ENCODE data around the gene POU2F1. TPM values are rescaled to one million over a fixed set of nuclear protein-coding genes. Genes with fewer than 3 reads are reported as not detected.
"Not testable (repeated sequence)": the region's sequence is repeated elsewhere in the genome, so short reads cannot be mapped to it uniquely, and the experiment has no call there.

The POU2F1 gene
- total and polyA plus RNA-seq, 8 donors, result 1.2 to 36.2 (median 7.7) TPM

- Histone ChIP-seq H3K27me3 (no peaks in the 10 kb centered on the region), H3K9me3 (peaks cover 0 to 8% (median 4%) of the 10 kb centered on the region in 4 donors), H3K27ac (no peak overlapping the region), H3K36me3 (no peaks in the 10 kb centered on the region), H3K4me1 (no peaks in the 10 kb centered on the region), H3K4me3 (no peak overlapping the region)
- intact Hi-C loops (cut with DNase I; ENCODE audit: low total_unique reads), result no loop called here
- TF ChIP-seq CTCF (IDR thresholded peaks at IDR 0.05) (no peak), EP300 (IDR thresholded peaks at IDR 0.05) (no peak), POLR2AphosphoS5 (IDR thresholded peaks at IDR 0.05) (no peak), POLR2A (IDR thresholded peaks at IDR 0.05) (no peak)
- 84 to 89% (median 85%) methylated on average over 3 of the region's 3 CpGs for WGBS, 5 donors
- no peak for DNase-seq
Measured at GRCh38 chr1:167202049-167202448, 18.6 kb upstream of the POU2F1 start.

- DNase-seq; intact Hi-C loops (cut with DNase I; ENCODE audit: low total_unique reads): not testable (repeated sequence)
- 85 to 93% (median 90%) methylated on average over 4 to 6 of the region's 6 CpGs for WGBS, 5 donors
Measured at GRCh38 chr1:167205306-167206050, 15.2 kb upstream of the POU2F1 start.

GRCh38 chr1:167206166-167206835 is 14.4 kb upstream of the POU2F1 start:
- H3K4me1 ChIP-seq, result no peaks in the 10 kb centered on the region
- WGBS, 5 donors, result 79 to 95% (median 88%) methylated on average over 3 of the region's 3 CpGs
- no peak overlapping the region for H3K4me3 ChIP-seq
- no peak for DNase-seq
- H3K27me3 ChIP-seq, result no peaks in the 10 kb centered on the region
- no peak overlapping the region for H3K27ac ChIP-seq
- peaks cover 0 to 22% (median 15%) of the 10 kb centered on the region in 4 donors for H3K9me3 ChIP-seq
- TF ChIP-seq EP300 (IDR thresholded peaks at IDR 0.05), result no peak
- TF ChIP-seq POLR2AphosphoS5 (IDR thresholded peaks at IDR 0.05), result no peak
- TF ChIP-seq POLR2A (IDR thresholded peaks at IDR 0.05), result no peak
- TF ChIP-seq CTCF (IDR thresholded peaks at IDR 0.05), result no peak
- intact Hi-C loops (cut with DNase I; ENCODE audit: low total_unique reads), result no loop called here
- no peaks in the 10 kb centered on the region for H3K36me3 ChIP-seq

More at GRCh38 chr1:167205306-167206050, 15.2 kb upstream of the POU2F1 start:
- peaks cover 0 to 22% (median 15%) of the 10 kb centered on the region in 4 donors for H3K9me3 ChIP-seq
- H3K4me3 ChIP-seq, H3K4me1 ChIP-seq, H3K36me3 ChIP-seq, H3K27ac ChIP-seq, H3K27me3 ChIP-seq: not testable (repeated sequence)

- Histone ChIP-seq H3K36me3 (no peaks in the 10 kb centered on the region), H3K9me3 (peaks cover 0 to 22% (median 15%) of the 10 kb centered on the region in 4 donors), H3K27ac (no peak overlapping the region), H3K4me3 (no peak overlapping the region), H3K4me1 (no peaks in the 10 kb centered on the region), H3K27me3 (no peaks in the 10 kb centered on the region)
- intact Hi-C loops (cut with DNase I; ENCODE audit: low total_unique reads), result no loop called here
- DNase-seq, result no peak
- 53 to 68% (median 60%) methylated on average over 6 of the region's 6 CpGs for WGBS, 5 donors
- TF ChIP-seq EP300 (IDR thresholded peaks at IDR 0.05) (no peak), POLR2A (IDR thresholded peaks at IDR 0.05) (no peak), POLR2AphosphoS5 (IDR thresholded peaks at IDR 0.05) (no peak), CTCF (IDR thresholded peaks at IDR 0.05) (no peak)
Measured at GRCh38 chr1:167207940-167208623, 12.6 kb upstream of the POU2F1 start.

All from stomach (tissue), 9 donors.